H9 (cell line): ENCODE measurements around the gene ZNF236. TPM values are rescaled to one million over a fixed set of nuclear protein-coding genes. Genes with fewer than 3 reads are reported as not detected.

ENCODE experiments used
- DNase-seq: peaks from one replicate; pipeline ENCODE4 v3.0.0-alpha.2; 2017
- H2AFZ ChIP-seq: one replicate; pipeline ENCODE4 v1.6.1; 2013; ENCODE audit warnings: mild to moderate bottlenecking, low read length, control low read depth, moderate library complexity
- H2AK5ac ChIP-seq: 2 replicates; pipeline ENCODE4 v1.6.1; 2013; ENCODE audit warnings: low read length, control low read depth, mixed read lengths; ENCODE audit not compliant: insufficient read length
- H2BK120ac ChIP-seq: one replicate; pipeline ENCODE4 v1.6.1; 2013; ENCODE audit warnings: low read depth, mild to moderate bottlenecking, low read length, control low read depth, inconsistent platforms; ENCODE audit not compliant: poor library complexity, severe bottlenecking
- H2BK12ac ChIP-seq: 2 replicates; pipeline ENCODE4 v1.6.1; 2013; ENCODE audit warnings: low read length, control low read depth, mixed read lengths, low read depth; ENCODE audit not compliant: insufficient read length
- H2BK15ac ChIP-seq: 2 replicates; pipeline ENCODE4 v1.6.1; 2013; ENCODE audit warnings: low read depth, low read length, control low read depth
- H2BK20ac ChIP-seq: one replicate; pipeline ENCODE4 v1.6.1; 2013; ENCODE audit warnings: low read depth, mild to moderate bottlenecking, low read length, control low read depth, inconsistent platforms; ENCODE audit not compliant: poor library complexity, severe bottlenecking
- H2BK5ac ChIP-seq: 2 replicates; pipeline ENCODE4 v1.6.1; 2013; ENCODE audit warnings: low read length, control low read depth, mixed read lengths; ENCODE audit not compliant: insufficient read length
- H3K14ac ChIP-seq: 2 replicates; pipeline ENCODE4 v1.6.1; 2013; ENCODE audit warnings: low read length, control low read depth; ENCODE audit not compliant: insufficient read depth
- H3K18ac ChIP-seq: 2 replicates; pipeline ENCODE4 v1.6.1; 2013; ENCODE audit warnings: low read depth, mild to moderate bottlenecking, mixed read lengths, low read length, control low read depth; ENCODE audit not compliant: insufficient read length
- H3K23ac ChIP-seq: 2 replicates; pipeline ENCODE4 v1.6.1; 2013; ENCODE audit warnings: low read length, control low read depth, mixed read lengths, low read depth; ENCODE audit not compliant: insufficient read length
- H3K23me2 ChIP-seq: 2 replicates; pipeline ENCODE4 v1.6.1; 2013; ENCODE audit warnings: low read depth, mild to moderate bottlenecking, mixed read lengths, low read length, control low read depth; ENCODE audit not compliant: insufficient read length, poor library complexity, severe bottlenecking
- H3K27ac ChIP-seq: 2 replicates; pipeline ENCODE4 v1.5.1; 2013; ENCODE audit warnings: low read length, control low read depth, mixed read lengths, low read depth; ENCODE audit not compliant: insufficient read length
- H3K27me3 ChIP-seq: 2 replicates; pipeline ENCODE4 v1.6.1; 2013; ENCODE audit warnings: low read length, control low read depth, inconsistent platforms; ENCODE audit not compliant: insufficient read depth
- H3K4ac ChIP-seq: 2 replicates; pipeline ENCODE4 v1.6.1; 2013; ENCODE audit warnings: low read depth, mild to moderate bottlenecking, control low read depth, inconsistent platforms, low read length, moderate library complexity
- H3K4me1 ChIP-seq: 2 replicates; pipeline ENCODE4 v1.6.1; 2013; ENCODE audit warnings: low read length, control low read depth, inconsistent platforms; ENCODE audit not compliant: insufficient read depth
- H3K4me2 ChIP-seq: 2 replicates; pipeline ENCODE4 v1.6.1; 2013; ENCODE audit warnings: low read length, control low read depth, mixed read lengths; ENCODE audit not compliant: insufficient read length, insufficient read depth
- H3K56ac ChIP-seq: 2 replicates; pipeline ENCODE4 v1.6.1; 2013; ENCODE audit warnings: low read depth, mild to moderate bottlenecking, mixed read lengths, low read length, control low read depth; ENCODE audit not compliant: insufficient read length
- H3K79me1 ChIP-seq: 2 replicates; pipeline ENCODE4 v1.6.1; 2013; ENCODE audit warnings: low read depth, mild to moderate bottlenecking, moderate library complexity, low read length, control low read depth, inconsistent platforms; ENCODE audit not compliant: insufficient read depth, poor library complexity, severe bottlenecking
- H3K79me2 ChIP-seq: 2 replicates; pipeline ENCODE4 v1.6.1; 2013; ENCODE audit warnings: low read length, control low read depth, inconsistent platforms; ENCODE audit not compliant: insufficient read depth
- H3K9ac ChIP-seq: 2 replicates; pipeline ENCODE4 v1.6.1; 2013; ENCODE audit warnings: low read length, control low read depth, mixed read lengths; ENCODE audit not compliant: insufficient read length; ENCODE audit errors: extremely low read depth
- H3K9me3 ChIP-seq: one replicate; pipeline ENCODE4 v1.6.1; 2013; ENCODE audit warnings: low read depth, low read length, inconsistent platforms; ENCODE audit not compliant: control insufficient read depth
- H3T11ph ChIP-seq: one replicate; pipeline ENCODE4 v1.6.1; 2013; ENCODE audit warnings: mild to moderate bottlenecking, low read length, control low read depth, inconsistent platforms
- H4K20me1 ChIP-seq: one replicate; pipeline ENCODE4 v1.6.1; 2013; ENCODE audit not compliant: control insufficient read depth, insufficient read length, insufficient read depth
- H4K5ac ChIP-seq: 2 replicates; pipeline ENCODE4 v1.6.1; 2013; ENCODE audit warnings: low read depth, mild to moderate bottlenecking, mixed read lengths, low read length, control low read depth; ENCODE audit not compliant: insufficient read length
- H4K8ac ChIP-seq: replicated peaks from 2 replicates; pipeline ENCODE4 v1.6.1; 2013; ENCODE audit warnings: low read length, control low read depth, mixed read lengths, low read depth; ENCODE audit not compliant: insufficient read length
- H4K91ac ChIP-seq: 2 replicates; pipeline ENCODE4 v1.6.1; 2013; ENCODE audit warnings: low read depth, mild to moderate bottlenecking, moderate library complexity, mixed read lengths, low read length, control low read depth; ENCODE audit not compliant: insufficient read length
- H3K27ac Mint-ChIP-seq, 3 experiments: 2 replicates in 2 of 3; 3 replicates in 1 of 3; pipeline ENCODE4 v1.8.0; 2020 to 2021; ENCODE audit warnings: mixed read lengths in 3 of 3, mild to moderate bottlenecking in 1 of 3, moderate library complexity in 1 of 3
- H3K27me3 Mint-ChIP-seq: 2 replicates; pipeline ENCODE4 v1.8.0; 2021; ENCODE audit warnings: low read depth, mild to moderate bottlenecking, moderate library complexity, mixed read lengths
- H3K36me3 Mint-ChIP-seq, 3 experiments: 2 replicates in 2 of 3; 3 replicates in 1 of 3; pipeline ENCODE4 v1.8.0; 2020 to 2021; ENCODE audit warnings: low read depth in 3 of 3, mixed read lengths in 3 of 3; ENCODE audit not compliant: insufficient read depth in 1 of 3
- H3K4me1 Mint-ChIP-seq, 2 experiments: 2 replicates each; pipeline ENCODE4 v1.8.0; 2020; ENCODE audit warnings: mixed read lengths in 2 of 2
- H3K4me3 Mint-ChIP-seq, 2 experiments: 2 replicates in 1 of 2; 3 replicates in 1 of 2; pipeline ENCODE4 v1.8.0; 2020 to 2021; ENCODE audit warnings: mild to moderate bottlenecking in 2 of 2, mixed read lengths in 2 of 2, moderate library complexity in 1 of 2
- H3K9me3 Mint-ChIP-seq, 2 experiments: 2 replicates in 1 of 2; 3 replicates in 1 of 2; pipeline ENCODE4 v1.8.0; 2020; ENCODE audit warnings: mild to moderate bottlenecking in 2 of 2, mixed read lengths in 2 of 2, moderate library complexity in 1 of 2
- CTCF ChIP-seq: fragments of 200-600 bp; sonication (generic); conservative IDR thresholded peaks from 3 replicates; pipeline ENCODE4 v1.8.0; 2021; ENCODE audit warnings: antibody characterized with exemption, mild to moderate bottlenecking
- WGBS: extraction: QIAGEN DNeasy Blood & Tissue Kit; methylation state at CpG from one replicate; pipeline ENCODE4 v1.1.7; 2013; ENCODE audit warnings: missing lambda C conversion rate, low lambda C conversion rate, mixed read lengths; ENCODE audit not compliant: insufficient read length; ENCODE audit errors: extremely low coverage; 5-methylcytosine and 5-hydroxymethylcytosine counted together
- total RNA-seq: library from RNA; stranded (reverse); gene quantifications from 2 replicates; pipeline ENCODE4 v1.2.1, GENCODE V29; 2021

The ZNF236 gene
- total RNA-seq, 1 experiment from 2014 or later: 16.0 TPM

DNA sequence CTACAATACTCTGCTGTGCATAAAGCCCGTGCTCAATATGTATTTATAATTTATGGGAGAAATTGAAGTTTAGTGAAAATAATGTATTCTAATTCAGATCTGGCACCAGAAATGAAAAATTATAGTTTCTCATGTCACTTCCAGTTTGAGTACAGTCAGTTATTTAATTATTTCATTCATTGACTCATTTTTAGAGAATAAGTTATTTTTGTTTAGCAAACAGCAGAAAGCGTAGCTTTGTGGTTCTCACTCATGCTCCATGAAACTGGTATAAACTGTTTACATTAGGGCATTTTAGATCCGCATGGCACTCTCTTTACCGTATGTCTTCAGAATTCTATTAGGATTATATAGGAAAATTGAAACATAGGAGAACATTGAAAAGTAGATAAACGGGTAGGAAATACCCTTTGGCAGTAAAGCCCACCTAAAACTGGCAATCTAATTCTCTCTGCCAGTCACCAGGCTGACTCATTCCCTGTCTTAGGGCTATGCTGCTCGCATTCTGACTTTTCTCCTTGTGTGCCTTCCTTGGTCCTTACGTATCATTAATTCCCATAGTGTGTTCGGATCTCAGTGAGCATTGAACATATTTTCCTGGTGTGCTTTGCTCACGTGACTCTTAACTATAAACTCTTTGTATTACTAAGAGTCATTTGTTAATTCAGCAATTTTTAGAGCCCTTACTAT, 106.0 kb downstream of the ZNF236 start:
- H4K5ac ChIP-seq: no peak overlapping the region
- no peak overlapping the region for H3K9ac ChIP-seq
- no peak overlapping the region for H3T11ph ChIP-seq
- H3K56ac ChIP-seq: no peak overlapping the region
- no peak overlapping the region for H3K14ac ChIP-seq
- Mint-ChIP-seq H3K4me1 (no peaks in the 10 kb centered on the region), H3K4me3 (no peak overlapping the region), H3K9me3 (no peaks in the 10 kb centered on the region), H3K27me3 (no peaks in the 10 kb centered on the region), H3K36me3 (peaks cover 5 to 58% (median 48%) of the 10 kb centered on the region in 3 experiments; a peak in 6 of 7 replicates), H3K27ac (no peak overlapping the region)
- H3K79me2 ChIP-seq: no peaks in the 10 kb centered on the region
- no peak overlapping the region for H3K18ac ChIP-seq
- H3K27ac ChIP-seq: no peak overlapping the region
- no peak overlapping the region for H3K4me2 ChIP-seq
- H4K8ac ChIP-seq: no peak overlapping the region
- H3K9me3 ChIP-seq: no peaks in the 10 kb centered on the region
- no peak overlapping the region for H2BK20ac ChIP-seq
- H2BK5ac ChIP-seq: no peak overlapping the region
- H3K27me3 ChIP-seq: no peaks in the 10 kb centered on the region
- WGBS: no CpG with 5 or more reads among the region's 9 CpGs
- H3K23ac ChIP-seq: no peak overlapping the region
- no peak overlapping the region for H3K4ac ChIP-seq
- H2BK15ac ChIP-seq: no peak overlapping the region
- no peak for TF ChIP-seq CTCF
- no peak overlapping the region for H4K91ac ChIP-seq
- H4K20me1 ChIP-seq: no peaks in the 10 kb centered on the region
- H3K23me2 ChIP-seq: no peaks in the 10 kb centered on the region
- no peak overlapping the region for H2BK12ac ChIP-seq
- H2AFZ ChIP-seq: no peak overlapping the region
- no peaks in the 10 kb centered on the region for H3K79me1 ChIP-seq
- no peak for DNase-seq
- H2AK5ac ChIP-seq: no peak overlapping the region
- no peak overlapping the region for H2BK120ac ChIP-seq
- no peaks in the 10 kb centered on the region for H3K4me1 ChIP-seq
